Astrocyte (in vitro differentiated cells and primary cell): ENCODE results near the gene ORC3. TPM values are rescaled to one million over a fixed set of nuclear protein-coding genes. Genes with fewer than 3 reads are reported as not detected.

Experiments
- DNase-seq: peaks from one replicate; pipeline ENCODE4 v3.0.0-alpha.2; 2010; ENCODE audit warnings: low read depth
- FAIRE-seq: peaks from 2 replicates; lab custom pipeline; 2011; peaks lifted over from hg19 to GRCh38; lab: Jason Lieb, UNC
- H2AFZ ChIP-seq: 2 replicates; pipeline ENCODE4 v1.6.0; 2012; ENCODE audit warnings: low read depth, low read length, inconsistent platforms
- H3K27ac ChIP-seq: 2 replicates; pipeline ENCODE4 v1.5.1; 2011; ENCODE audit warnings: low read depth, low read length, inconsistent platforms
- H3K27me3 ChIP-seq: 2 replicates; pipeline ENCODE4 v1.6.0; 2011; ENCODE audit warnings: low read length, inconsistent platforms; ENCODE audit not compliant: insufficient read depth
- H3K36me3 ChIP-seq: 2 replicates; pipeline ENCODE4 v1.5.1; 2011; ENCODE audit warnings: low read length, inconsistent platforms; ENCODE audit not compliant: insufficient read depth
- H3K4me1 ChIP-seq: 2 replicates; pipeline ENCODE4 v1.5.1; 2011; ENCODE audit warnings: low read length, inconsistent platforms; ENCODE audit not compliant: insufficient read depth
- H3K4me2 ChIP-seq: 2 replicates; pipeline ENCODE4 v1.6.0; 2012; ENCODE audit warnings: low read length, inconsistent platforms
- H3K4me3 ChIP-seq: 2 replicates; pipeline ENCODE4 v1.5.1; 2011; ENCODE audit warnings: low read depth, mild to moderate bottlenecking, low read length, inconsistent platforms; ENCODE audit not compliant: insufficient read depth
- H3K79me2 ChIP-seq: 2 replicates; pipeline ENCODE4 v1.6.0; 2012; ENCODE audit warnings: mild to moderate bottlenecking, low read length, inconsistent platforms; ENCODE audit not compliant: insufficient read depth
- H3K9ac ChIP-seq: 2 replicates; pipeline ENCODE4 v1.6.0; 2012; ENCODE audit warnings: mild to moderate bottlenecking, low read length, inconsistent platforms
- H3K9me3 ChIP-seq: 2 replicates; pipeline ENCODE4 v1.5.1; 2012; ENCODE audit warnings: low read depth, mild to moderate bottlenecking, low read length, inconsistent platforms; ENCODE audit not compliant: insufficient read depth
- H4K20me1 ChIP-seq: 2 replicates; pipeline ENCODE4 v1.6.0; 2012; ENCODE audit warnings: low read length, inconsistent platforms; ENCODE audit not compliant: insufficient read depth
- H3K27ac Mint-ChIP-seq: one replicate; pipeline ENCODE4 v1.8.0; 2021; ENCODE audit warnings: mild to moderate bottlenecking, mixed read lengths; ENCODE audit not compliant: unreplicated experiment
- H3K27me3 Mint-ChIP-seq: one replicate; pipeline ENCODE4 v1.8.0; 2021; ENCODE audit warnings: low read depth, mixed read lengths; ENCODE audit not compliant: unreplicated experiment
- H3K36me3 Mint-ChIP-seq: one replicate; pipeline ENCODE4 v1.8.0; 2021; ENCODE audit warnings: low read depth, mixed read lengths; ENCODE audit not compliant: unreplicated experiment
- H3K4me1 Mint-ChIP-seq: one replicate; pipeline ENCODE4 v1.8.0; 2021; ENCODE audit warnings: low read depth, mixed read lengths; ENCODE audit not compliant: unreplicated experiment
- H3K4me3 Mint-ChIP-seq: one replicate; pipeline ENCODE4 v1.8.0; 2021; ENCODE audit warnings: mild to moderate bottlenecking, moderate library complexity, mixed read lengths; ENCODE audit not compliant: unreplicated experiment
- H3K9me3 Mint-ChIP-seq: one replicate; pipeline ENCODE4 v1.8.0; 2021; ENCODE audit warnings: mild to moderate bottlenecking, mixed read lengths; ENCODE audit not compliant: unreplicated experiment
- CTCF ChIP-seq: IDR thresholded peaks from 2 replicates; pipeline ENCODE4 v1.5.1; 2011; ENCODE audit warnings: low read depth, mild to moderate bottlenecking, inconsistent platforms, low read length, moderate library complexity; ENCODE audit not compliant: insufficient read depth
- EZH2 ChIP-seq: IDR thresholded peaks from 2 replicates; pipeline ENCODE4 v1.6.1; 2012; ENCODE audit warnings: mild to moderate bottlenecking, low read length, inconsistent platforms; ENCODE audit not compliant: insufficient read depth
- total RNA-seq: library from RNA; stranded (reverse); gene quantifications from 2 replicates; pipeline ENCODE4 v1.2.1, GENCODE V29; 2021

Gene ORC3
- total RNA-seq, 1 donor from 2014 or later, result 23.1 TPM

- FAIRE-seq, result no peak
- no peak overlapping the region for H3K27ac Mint-ChIP-seq
These were observed 38.1 kb upstream of the ORC3 start for GRCh38 chr6:87551799-87552198.

GRCh38 chr6:87553159-87553765 is 36.7 kb upstream of the ORC3 start:
- no peak for FAIRE-seq
- Mint-ChIP-seq H3K4me1 (no peaks in the 10 kb centered on the region), H3K27me3 (no peaks in the 10 kb centered on the region), H3K4me3 (no peak overlapping the region), H3K27ac (no peak overlapping the region), H3K36me3 (peaks cover 6% of the 10 kb centered on the region), H3K9me3 (no peaks in the 10 kb centered on the region)
- Histone ChIP-seq H4K20me1 (peaks cover 14% of the 10 kb centered on the region), H3K4me3 (no peak overlapping the region), H3K9ac (no peak overlapping the region), H3K79me2 (peaks cover 14% of the 10 kb centered on the region), H3K4me2 (no peak overlapping the region), H3K36me3 (peaks cover 36% of the 10 kb centered on the region), H3K9me3 (no peaks in the 10 kb centered on the region), H3K27me3 (no peaks in the 10 kb centered on the region), H3K27ac (no peak overlapping the region), H3K4me1 (no peaks in the 10 kb centered on the region), H2AFZ (no peak overlapping the region)
- no peak for DNase-seq
- TF ChIP-seq EZH2 (no peak), CTCF (no peak)

More at GRCh38 chr6:87551799-87552198, 38.1 kb upstream of the ORC3 start:
- Histone ChIP-seq H4K20me1 (peaks cover 7% of the 10 kb centered on the region), H2AFZ (no peak overlapping the region), H3K9ac (no peak overlapping the region), H3K4me1 (no peaks in the 10 kb centered on the region), H3K9me3 (no peaks in the 10 kb centered on the region), H3K27ac (no peak overlapping the region), H3K36me3 (peaks cover 37% of the 10 kb centered on the region), H3K4me3 (no peak overlapping the region), H3K4me2 (no peak overlapping the region), H3K27me3 (no peaks in the 10 kb centered on the region), H3K79me2 (peaks cover 10% of the 10 kb centered on the region)
- Mint-ChIP-seq H3K4me1 (no peaks in the 10 kb centered on the region), H3K27me3 (no peaks in the 10 kb centered on the region), H3K4me3 (no peak overlapping the region), H3K9me3 (no peaks in the 10 kb centered on the region), H3K36me3 (peaks cover 10% of the 10 kb centered on the region)
- TF ChIP-seq EZH2 (no peak), CTCF (no peak)
- no peak for DNase-seq

- no peaks in the 10 kb centered on the region for H3K4me1 Mint-ChIP-seq
- Histone ChIP-seq H3K9me3 (no peaks in the 10 kb centered on the region), H3K27me3 (no peaks in the 10 kb centered on the region), H3K4me1 (no peaks in the 10 kb centered on the region), H3K27ac (no peak overlapping the region), H3K4me2 (no peak overlapping the region), H2AFZ (no peak overlapping the region), H3K4me3 (no peak overlapping the region), H3K9ac (no peak overlapping the region), H3K79me2 (peaks cover 20% of the 10 kb centered on the region), H3K36me3 (peaks cover 31% of the 10 kb centered on the region), H4K20me1 (peaks cover 18% of the 10 kb centered on the region)
- H3K27ac Mint-ChIP-seq, result no peak overlapping the region
- peaks cover 5% of the 10 kb centered on the region for H3K36me3 Mint-ChIP-seq
- H3K27me3 Mint-ChIP-seq, result no peaks in the 10 kb centered on the region
- H3K4me3 Mint-ChIP-seq, result no peak overlapping the region
- TF ChIP-seq EZH2 (no peak), CTCF (no peak)
- FAIRE-seq (no peak), DNase-seq (no peak)
- H3K9me3 Mint-ChIP-seq, result no peaks in the 10 kb centered on the region
These were observed 34.4 kb upstream of the ORC3 start for GRCh38 chr6:87555506-87555905.
